PC-3 (cell line): ENCODE results near the gene ATP4A. TPM values are rescaled to one million over a fixed set of nuclear protein-coding genes. Genes with fewer than 3 reads are reported as not detected.
"Not testable (repeated sequence)": the region's sequence is repeated elsewhere in the genome, so short reads cannot be mapped to it uniquely, and the experiment has no call there.

Experiments used
- ATAC-seq: fragments of 200-7000 bp; cut with Tn5 transposase; 2 replicates; pipeline ENCODE4 v1.9.1; 2020; ENCODE audit warnings: mild to moderate bottlenecking, moderate library complexity
- BruUV-seq: library from RNA; stranded (reverse); fragments of 400-500 nt; replicated peaks from 2 replicates; lab custom pipeline; 2021; lab: Mats Ljungman, UMichigan
- CTCF ChIA-PET: fragments of 300-600 bp; sonication (Branson Sonifier 250); formaldehyde crosslinking; loops from one replicate; lab custom pipeline; 2022; ENCODE audit warnings: antibody characterized with exemption; lab: Charles Lee
- POLR2A ChIA-PET: fragments of 300-600 bp; sonication (Branson Sonifier 250); formaldehyde crosslinking; loops from one replicate; lab custom pipeline; 2022; ENCODE audit warnings: antibody characterized with exemption; ENCODE audit not compliant: unreplicated experiment; lab: Charles Lee
- DNase-seq: peaks from one replicate; pipeline ENCODE4 v3.0.0-alpha.2; 2015
- H2AFZ ChIP-seq: fragments of 300-600 bp; sonication (generic); 2 replicates; pipeline ENCODE4 v1.6.0; 2016; ENCODE audit warnings: antibody characterized with exemption, low read length
- H3F3A ChIP-seq: fragments of 300-600 bp; sonication (generic); one replicate; pipeline ENCODE4 v1.6.0; 2017; ENCODE audit warnings: antibody characterized with exemption, low read length, control low read depth, mild to moderate bottlenecking; ENCODE audit not compliant: unreplicated experiment
- H3K27ac ChIP-seq: fragments of 300-600 bp; sonication (generic); 2 replicates; pipeline ENCODE4 v1.5.1; 2016; ENCODE audit warnings: mild to moderate bottlenecking, low read length
- H3K27me3 ChIP-seq: fragments of 300-600 bp; sonication (generic); 2 replicates; pipeline ENCODE4 v1.6.1; 2016; ENCODE audit warnings: low read length, mixed read lengths
- H3K36me3 ChIP-seq: fragments of 300-600 bp; sonication (generic); 2 replicates; pipeline ENCODE4 v1.6.1; 2016; ENCODE audit warnings: low read depth, mixed run types, low read length, mixed read lengths
- H3K4me1 ChIP-seq: fragments of 300-600 bp; sonication (generic); 2 replicates; pipeline ENCODE4 v1.5.1; 2016; ENCODE audit warnings: low read length; ENCODE audit not compliant: insufficient read depth
- H3K4me2 ChIP-seq: fragments of 300-600 bp; sonication (generic); 2 replicates; pipeline ENCODE4 v1.6.0; 2016; ENCODE audit warnings: low read length
- H3K4me3 ChIP-seq: fragments of 300-600 bp; sonication (generic); 2 replicates; pipeline ENCODE4 v1.5.1; 2016; ENCODE audit warnings: mild to moderate bottlenecking, low read length, mixed read lengths
- H3K79me2 ChIP-seq: fragments of 300-600 bp; sonication (generic); 2 replicates; pipeline ENCODE4 v1.6.1; 2017; ENCODE audit warnings: low read length, mixed read lengths
- H3K9ac ChIP-seq: fragments of 300-600 bp; sonication (generic); 2 replicates; pipeline ENCODE4 v1.6.0; 2016; ENCODE audit warnings: mild to moderate bottlenecking, low read length
- H3K9me2 ChIP-seq: fragments of 300-600 bp; sonication (generic); replicated peaks from 2 replicates; pipeline ENCODE4 v1.6.1; 2016; ENCODE audit warnings: mixed run types, low read length, mixed read lengths
- H3K9me3 ChIP-seq: fragments of 300-600 bp; sonication (generic); 2 replicates; pipeline ENCODE4 v1.6.1; 2016; ENCODE audit warnings: low read length, mixed read lengths
- H4K20me1 ChIP-seq: fragments of 300-600 bp; sonication (generic); 2 replicates; pipeline ENCODE4 v1.6.1; 2016; ENCODE audit warnings: low read length, mixed read lengths
- EZH2 ChIP-seq: fragments of 300-600 bp; sonication (generic); IDR thresholded peaks from one replicate; pipeline ENCODE4 v1.6.1; 2017; ENCODE audit warnings: antibody characterized with exemption, mild to moderate bottlenecking, low read length; ENCODE audit not compliant: unreplicated experiment
- EZH2phosphoT487 ChIP-seq: fragments of 300-600 bp; sonication (generic); IDR thresholded peaks from 2 replicates; pipeline ENCODE4 v1.6.1; 2018; ENCODE audit warnings: mild to moderate bottlenecking, antibody characterized with exemption, low read length, borderline replicate concordance
- intact Hi-C: fragments of 100-400 bp; cut with micrococcal nuclease; formaldehyde crosslinking; loops from 2 replicates; pipeline ENCODE4 v1.9.0; 2023
- total RNA-seq: library from RNA; depleted of rRNA; stranded (reverse); fragments of >200 nt; gene quantifications from 2 replicates; pipeline ENCODE4 v1.2.3, GENCODE V29; 2014
- TF ChIP-seq, protein P1 (sequence below): fragments of 300-600 bp; sonication (generic); conservative IDR thresholded peaks from 2 replicates; pipeline ENCODE4 v1.5.1; 2017; ENCODE audit warnings: antibody characterized with exemption, low read depth, mild to moderate bottlenecking, low read length

ATP4A gene
- total RNA-seq, 1 experiment from 2014 or later: not detected

DNA sequence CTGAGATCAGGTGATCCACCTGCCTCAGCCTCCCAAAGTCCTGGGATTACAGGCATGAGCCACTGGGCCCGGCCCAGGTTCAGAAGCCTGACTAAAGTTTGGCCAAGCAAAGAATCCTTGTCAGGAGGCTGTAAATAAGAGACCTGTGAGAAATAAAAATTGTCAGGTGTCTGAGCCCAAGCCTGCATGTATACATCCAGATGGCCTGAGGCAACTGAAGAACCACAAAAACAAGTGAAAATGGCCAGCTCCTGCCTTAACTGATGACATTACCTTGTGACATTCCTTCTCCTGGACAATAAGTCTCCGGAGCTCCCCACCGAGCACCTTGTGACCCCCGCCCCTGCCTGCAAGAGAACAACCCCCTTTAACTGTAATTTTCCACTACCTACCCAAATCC is 41.0 kb upstream of the ATP4A start:
- H3K4me3 ChIP-seq, BruUV-seq, H3K9me2 ChIP-seq, DNase-seq, H3K27ac ChIP-seq, ATAC-seq, H3F3A ChIP-seq, H3K36me3 ChIP-seq, H3K79me2 ChIP-seq, H3K9ac ChIP-seq, CTCF ChIA-PET, H3K4me2 ChIP-seq, H3K27me3 ChIP-seq, POLR2A ChIA-PET, H4K20me1 ChIP-seq, H2AFZ ChIP-seq, H3K4me1 ChIP-seq, H3K9me3 ChIP-seq: not testable (repeated sequence)
- intact Hi-C loops: loop anchor here (2.0 kb wide), 1 partner anchor 56 kb away; no protein-coding TSS in a partner anchor

GRCh38 chr19:35601971-35602370 is 38.5 kb upstream of the ATP4A start:
- Histone ChIP-seq H4K20me1 (no peaks in the 10 kb centered on the region), H2AFZ (no peak overlapping the region), H3K4me3 (no peak overlapping the region), H3K9ac (no peak overlapping the region), H3K36me3 (no peaks in the 10 kb centered on the region), H3K27me3 (no peaks in the 10 kb centered on the region), H3K4me1 (0 out of 2 replicates have a peak, but pooled peaks cover 3% of the 10 kb centered on the region), H3K9me2 (no peaks in the 10 kb centered on the region), H3K27ac (no peak overlapping the region), H3K4me2 (no peak overlapping the region), H3F3A (no peaks in the 10 kb centered on the region), H3K9me3 (no peaks in the 10 kb centered on the region), H3K79me2 (no peaks in the 10 kb centered on the region)
- CTCF ChIA-PET: no interaction called here
- intact Hi-C loops: no loop called here
- DNase-seq (no peak), ATAC-seq (no peak)
- TF ChIP-seq EZH2 (no peak), EZH2phosphoT487 (no peak)
- TF ChIP-seq, protein P1, sequence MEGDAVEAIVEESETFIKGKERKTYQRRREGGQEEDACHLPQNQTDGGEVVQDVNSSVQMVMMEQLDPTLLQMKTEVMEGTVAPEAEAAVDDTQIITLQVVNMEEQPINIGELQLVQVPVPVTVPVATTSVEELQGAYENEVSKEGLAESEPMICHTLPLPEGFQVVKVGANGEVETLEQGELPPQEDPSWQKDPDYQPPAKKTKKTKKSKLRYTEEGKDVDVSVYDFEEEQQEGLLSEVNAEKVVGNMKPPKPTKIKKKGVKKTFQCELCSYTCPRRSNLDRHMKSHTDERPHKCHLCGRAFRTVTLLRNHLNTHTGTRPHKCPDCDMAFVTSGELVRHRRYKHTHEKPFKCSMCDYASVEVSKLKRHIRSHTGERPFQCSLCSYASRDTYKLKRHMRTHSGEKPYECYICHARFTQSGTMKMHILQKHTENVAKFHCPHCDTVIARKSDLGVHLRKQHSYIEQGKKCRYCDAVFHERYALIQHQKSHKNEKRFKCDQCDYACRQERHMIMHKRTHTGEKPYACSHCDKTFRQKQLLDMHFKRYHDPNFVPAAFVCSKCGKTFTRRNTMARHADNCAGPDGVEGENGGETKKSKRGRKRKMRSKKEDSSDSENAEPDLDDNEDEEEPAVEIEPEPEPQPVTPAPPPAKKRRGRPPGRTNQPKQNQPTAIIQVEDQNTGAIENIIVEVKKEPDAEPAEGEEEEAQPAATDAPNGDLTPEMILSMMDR: no peak
- BruUV-seq: no TSS peak
- POLR2A ChIA-PET: no interaction called here

GRCh38 chr19:35596366-35596999 is 33.0 kb upstream of the ATP4A start:
- Histone ChIP-seq H3K4me2 (no peak overlapping the region), H3K9ac (no peak overlapping the region), H2AFZ (no peak overlapping the region), H3K27me3 (no peaks in the 10 kb centered on the region), H3K4me1 (no peaks in the 10 kb centered on the region), H3K36me3 (no peaks in the 10 kb centered on the region), H3K4me3 (no peak overlapping the region), H3K27ac (no peak overlapping the region), H4K20me1 (no peaks in the 10 kb centered on the region), H3F3A (no peaks in the 10 kb centered on the region), H3K9me3 (no peaks in the 10 kb centered on the region), H3K79me2 (no peaks in the 10 kb centered on the region), H3K9me2 (no peaks in the 10 kb centered on the region)
- intact Hi-C loops: no loop called here
- DNase-seq: no peak
- no peak for ATAC-seq
- POLR2A ChIA-PET: no interaction called here
- CTCF ChIA-PET: no interaction called here
- TF ChIP-seq EZH2 (no peak), EZH2phosphoT487 (no peak)
- TF ChIP-seq, protein P1: no peak
- no TSS peak for BruUV-seq
